Stimulated activated CD4-positive, alpha-beta T cell treated with anti-CD3 and anti-CD28 coated beads, Interleukin-2, amount 100 ng/mL, for 48 hours (primary cell): Measurements from ENCODE around the gene GNA12.
"Not testable (repeated sequence)": the region's sequence is repeated elsewhere in the genome, so short reads cannot be mapped to it uniquely, and the experiment has no call there.

ENCODE experiments used
- DNase-seq, 2 donors: peaks; one replicate each; pipeline ENCODE4 v3.0.0-alpha.2; 2020

Gene GNA12

GRCh38 chr7:2738766-2739549 lies 105.2 kb downstream of the GNA12 start:
- DNase-seq = no peak

DNA sequence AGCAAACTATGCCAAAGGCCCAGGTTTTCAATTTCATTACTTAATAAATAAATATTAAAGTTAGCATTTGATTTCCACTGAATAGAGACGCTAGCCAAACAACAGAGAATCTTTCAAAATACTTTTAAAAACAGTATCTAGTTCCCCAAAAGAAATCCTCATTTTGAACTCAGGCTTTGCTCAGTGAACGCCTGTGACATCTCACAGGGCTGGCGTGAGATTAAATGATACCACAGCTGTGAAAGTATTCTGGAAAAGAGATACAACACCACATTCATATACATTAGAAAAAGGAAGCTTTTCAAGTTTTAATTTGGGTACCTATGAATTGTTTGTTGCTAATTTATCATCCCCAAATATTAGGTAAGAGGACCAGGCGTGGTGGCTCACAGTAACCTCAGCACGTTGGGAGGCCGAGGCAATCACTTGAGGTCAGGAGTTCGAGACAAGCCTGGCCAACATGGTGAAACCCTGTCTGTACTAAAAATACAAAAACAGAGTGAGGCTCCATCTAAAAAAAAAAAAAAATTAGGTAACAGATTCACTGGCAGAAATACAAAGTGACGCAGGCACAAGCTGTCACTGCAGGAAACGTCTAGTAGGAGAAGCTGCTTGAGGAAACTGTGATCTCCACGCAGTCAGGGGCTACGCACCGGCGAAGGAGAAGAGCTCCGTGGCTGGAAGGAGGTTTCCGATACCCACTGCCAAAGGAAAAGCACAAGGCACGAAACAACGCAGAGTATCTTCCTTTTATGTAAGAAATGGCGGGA lies 106.2 kb downstream of the GNA12 start:
- no peak for DNase-seq

DNA sequence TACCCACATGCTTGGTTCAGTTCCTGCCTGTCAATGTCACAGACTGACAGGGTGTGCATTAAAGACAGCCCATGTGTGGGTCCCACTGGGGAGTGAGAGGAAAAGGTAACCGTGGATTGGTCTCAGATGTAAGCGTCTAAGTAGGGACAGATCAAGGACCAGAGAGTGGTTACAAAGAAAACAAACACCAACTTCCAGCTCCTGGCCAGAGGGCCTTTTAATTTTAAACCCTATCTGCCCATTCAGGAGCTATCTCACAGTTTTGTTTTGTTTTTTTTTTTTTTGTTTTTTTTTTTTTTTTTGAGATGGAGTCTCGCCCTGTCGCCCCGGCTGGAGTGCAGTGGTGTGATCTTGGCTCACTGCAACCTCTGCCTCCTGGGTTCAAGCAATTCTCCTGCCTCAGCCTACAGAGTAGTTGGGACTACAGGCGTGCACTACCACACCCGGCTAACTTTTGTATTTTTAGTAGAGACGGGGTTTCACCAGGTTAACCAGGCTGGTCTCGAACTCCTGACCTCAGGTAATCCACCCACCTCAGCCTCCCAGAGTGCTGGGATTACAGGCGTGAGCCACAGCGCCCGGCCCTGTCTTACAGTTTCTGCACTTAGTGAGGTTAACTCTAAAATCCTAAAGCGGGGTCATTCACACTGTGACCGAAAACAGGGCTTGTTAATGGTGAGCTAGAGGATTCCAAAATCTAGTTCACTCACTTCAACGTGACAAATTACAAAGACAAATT lies 106.9 kb downstream of the GNA12 start:
- DNase-seq = not testable (repeated sequence)

DNA sequence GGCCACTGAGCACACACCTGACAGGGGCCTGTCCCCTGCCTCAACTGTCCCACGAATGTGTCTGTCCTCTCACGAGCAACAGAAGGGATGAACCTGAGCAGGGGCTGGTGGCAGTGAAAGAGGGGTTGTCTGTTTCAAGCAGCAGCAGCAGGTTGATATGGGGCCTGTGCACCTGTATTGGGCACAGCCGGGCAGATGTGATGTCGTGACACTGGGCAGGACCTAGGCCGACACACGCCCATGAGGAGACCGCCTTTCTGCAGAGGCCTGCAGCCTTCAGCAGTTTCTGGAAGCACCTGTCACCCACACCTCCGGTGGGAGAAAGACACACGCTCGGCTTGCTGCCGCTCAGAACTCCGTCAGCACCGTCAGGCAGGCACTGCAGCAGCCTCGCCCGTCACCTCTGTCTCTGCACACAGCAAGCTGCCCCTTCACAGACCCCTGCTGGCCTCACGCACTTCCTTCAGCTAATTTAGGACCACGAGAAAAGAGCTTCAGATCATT lies 107.6 kb downstream of the GNA12 start:
- no peak for DNase-seq

GRCh38 chr7:2735744-2736143 lies 108.4 kb downstream of the GNA12 start:
- DNase-seq = no peak

DNA sequence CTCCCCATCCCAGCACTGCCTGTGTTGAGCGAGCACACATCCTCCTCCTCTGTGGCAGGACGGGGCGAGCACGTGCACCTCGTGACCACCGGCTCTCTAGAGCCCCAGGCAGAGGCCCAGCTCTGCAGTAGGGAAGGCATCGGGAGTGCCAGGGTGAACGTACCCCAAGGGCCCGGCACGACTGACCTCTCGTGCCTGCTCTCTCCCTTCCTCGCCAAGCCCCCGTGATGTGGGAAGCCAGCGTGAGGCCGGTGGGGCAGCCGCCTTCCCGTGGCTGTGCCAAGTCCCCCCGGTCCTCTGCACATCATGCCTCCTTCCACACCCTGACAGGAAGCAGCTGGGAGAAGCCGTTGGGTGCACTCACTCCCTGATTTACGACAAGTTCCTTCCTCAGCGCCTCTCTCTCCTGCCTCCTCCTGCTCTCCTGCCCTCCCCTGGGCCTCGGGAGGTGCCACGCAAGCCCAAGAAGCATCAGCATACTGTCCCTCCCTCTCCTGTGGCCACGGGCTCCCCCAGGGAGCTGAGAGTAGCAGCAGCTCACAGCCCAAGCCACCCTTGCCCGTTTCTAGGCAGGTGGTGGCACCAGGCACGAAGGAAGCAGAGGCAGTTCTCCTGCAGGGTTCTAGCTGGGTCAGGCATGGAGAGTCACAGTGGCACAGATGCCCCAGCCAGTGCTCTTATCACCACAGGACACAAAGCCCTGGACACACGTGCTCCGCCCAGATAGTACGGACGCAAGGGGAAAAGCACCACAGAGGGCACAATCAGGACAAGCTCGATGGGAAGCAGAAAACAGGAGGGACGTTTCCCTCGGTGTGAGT lies 109.1 kb downstream of the GNA12 start:
- DNase-seq = no peak

DNA sequence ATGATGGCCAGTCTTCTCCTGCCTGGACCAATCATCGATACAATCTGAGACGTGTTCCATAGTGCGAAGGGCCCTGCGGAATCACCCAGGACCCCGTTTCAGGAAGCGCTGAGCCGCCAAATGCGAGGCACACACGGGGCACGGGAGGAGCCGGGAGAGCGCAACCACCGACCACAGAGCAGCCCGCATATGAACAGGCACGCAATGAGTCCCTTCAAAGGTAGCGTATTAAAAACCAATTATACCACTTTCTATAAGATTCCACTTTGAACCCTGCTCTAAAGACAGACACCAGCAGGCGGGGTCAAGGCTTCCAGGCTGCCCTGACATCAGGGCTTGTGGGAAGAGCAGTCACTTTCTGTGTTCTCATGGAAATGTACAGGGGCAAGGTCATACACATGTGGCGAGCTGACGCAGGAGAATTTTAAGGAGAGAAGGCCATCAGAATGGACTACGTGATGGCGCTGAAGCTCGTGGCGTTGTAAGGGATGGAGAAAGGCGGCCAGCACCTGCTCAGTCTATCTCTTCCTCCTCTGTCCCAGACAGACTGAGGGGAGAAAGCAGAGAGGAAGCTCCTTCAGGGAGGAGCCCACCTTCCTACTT lies 109.9 kb downstream of the GNA12 start:
- no peak for DNase-seq

DNA sequence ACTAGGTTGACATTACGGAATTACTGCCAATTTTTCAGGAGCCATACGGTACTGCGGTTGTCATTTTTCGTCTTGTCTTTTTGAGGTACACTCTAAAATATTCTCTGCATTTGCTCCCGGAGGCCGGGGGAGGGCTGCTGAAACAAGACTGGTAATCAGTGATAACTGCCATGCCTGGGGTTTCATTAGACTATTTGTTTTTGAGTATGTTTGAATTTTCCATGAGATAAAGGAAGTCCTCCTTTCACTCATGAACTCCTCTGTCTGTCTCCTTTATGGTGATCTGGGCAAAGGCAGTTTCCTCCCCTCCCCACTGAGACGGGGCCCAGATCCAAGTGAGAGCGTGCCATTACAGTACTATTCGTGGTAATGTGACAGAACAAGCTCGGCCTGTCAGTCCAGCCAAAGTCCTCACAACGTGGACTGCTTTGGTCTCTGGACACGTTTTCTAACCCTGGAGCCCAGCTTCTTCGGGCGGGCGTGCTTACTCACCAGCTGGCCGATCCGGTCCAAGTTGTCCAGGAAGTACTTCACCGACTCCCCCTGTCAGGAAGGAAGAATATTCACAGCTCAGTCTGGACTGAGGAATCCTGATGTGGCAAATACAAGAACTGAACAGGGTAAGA lies 111.0 kb downstream of the GNA12 start:
- no peak for DNase-seq

- no peak for DNase-seq
Observed at GRCh38 chr7:2732388-2732787, 111.7 kb downstream of the GNA12 start.

GRCh38 chr7:2730846-2731770 lies 113.0 kb downstream of the GNA12 start:
- no peak for DNase-seq

- DNase-seq = no peak
Observed at GRCh38 chr7:2729893-2730716, 114.0 kb downstream of the GNA12 start.

- DNase-seq = no peak
Observed at GRCh38 chr7:2729031-2729892, 114.8 kb downstream of the GNA12 start.

DNA sequence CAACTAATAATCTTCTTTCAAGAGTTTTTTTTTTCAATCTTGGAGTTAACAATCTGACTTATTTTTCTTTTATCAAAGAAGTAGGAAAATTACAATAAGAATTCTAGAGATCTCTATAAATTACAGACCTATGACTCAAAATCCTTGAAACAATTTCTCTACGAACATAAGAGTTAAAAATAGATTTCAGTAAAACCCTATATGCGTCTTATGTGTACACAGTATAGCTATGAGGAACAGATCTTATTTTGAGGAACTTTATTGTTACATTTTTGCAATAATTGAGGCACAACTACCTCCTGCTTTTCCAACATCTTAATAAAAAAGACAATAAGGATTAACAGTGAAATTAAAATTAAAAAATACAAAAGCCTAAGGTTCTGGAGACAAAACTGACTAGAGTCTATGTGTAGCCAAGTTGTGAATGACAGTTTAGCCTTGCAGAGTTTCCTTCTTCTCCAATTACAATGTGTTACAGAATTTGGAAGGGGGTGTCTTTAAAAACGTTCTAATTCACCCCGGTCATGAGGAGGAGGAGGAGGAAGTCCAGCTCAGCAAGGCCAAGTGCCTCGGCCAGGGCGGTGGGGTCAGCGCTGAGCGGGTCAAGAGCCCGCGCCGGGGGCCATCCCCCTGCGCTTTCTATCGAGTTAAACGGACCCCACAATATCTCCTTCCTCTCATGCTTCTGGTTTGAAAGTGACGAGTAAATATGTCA lies 115.6 kb downstream of the GNA12 start:
- no peak for DNase-seq

DNA sequence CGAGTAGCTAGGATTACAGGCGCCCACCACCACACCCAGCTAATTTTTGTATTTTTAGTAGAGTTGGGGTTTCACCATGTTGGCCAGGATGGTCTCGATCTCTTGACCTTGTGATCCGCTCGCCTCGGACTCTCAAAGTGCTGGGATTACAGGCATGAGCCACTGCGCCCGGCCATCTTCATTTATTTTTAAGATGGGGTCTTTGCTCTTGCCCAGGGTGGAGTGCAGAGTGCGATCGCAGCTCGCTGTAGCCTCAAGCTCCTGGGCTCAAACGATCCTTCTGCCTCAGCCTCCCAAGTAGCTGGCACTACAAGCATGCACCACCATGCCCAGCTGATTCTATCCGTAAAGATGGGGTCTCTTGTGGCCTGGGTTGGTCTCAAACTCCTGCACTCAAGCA lies 116.9 kb downstream of the GNA12 start:
- DNase-seq = not testable (repeated sequence)

- DNase-seq = no peak
Observed at GRCh38 chr7:2726316-2727018, 117.6 kb downstream of the GNA12 start.

DNA sequence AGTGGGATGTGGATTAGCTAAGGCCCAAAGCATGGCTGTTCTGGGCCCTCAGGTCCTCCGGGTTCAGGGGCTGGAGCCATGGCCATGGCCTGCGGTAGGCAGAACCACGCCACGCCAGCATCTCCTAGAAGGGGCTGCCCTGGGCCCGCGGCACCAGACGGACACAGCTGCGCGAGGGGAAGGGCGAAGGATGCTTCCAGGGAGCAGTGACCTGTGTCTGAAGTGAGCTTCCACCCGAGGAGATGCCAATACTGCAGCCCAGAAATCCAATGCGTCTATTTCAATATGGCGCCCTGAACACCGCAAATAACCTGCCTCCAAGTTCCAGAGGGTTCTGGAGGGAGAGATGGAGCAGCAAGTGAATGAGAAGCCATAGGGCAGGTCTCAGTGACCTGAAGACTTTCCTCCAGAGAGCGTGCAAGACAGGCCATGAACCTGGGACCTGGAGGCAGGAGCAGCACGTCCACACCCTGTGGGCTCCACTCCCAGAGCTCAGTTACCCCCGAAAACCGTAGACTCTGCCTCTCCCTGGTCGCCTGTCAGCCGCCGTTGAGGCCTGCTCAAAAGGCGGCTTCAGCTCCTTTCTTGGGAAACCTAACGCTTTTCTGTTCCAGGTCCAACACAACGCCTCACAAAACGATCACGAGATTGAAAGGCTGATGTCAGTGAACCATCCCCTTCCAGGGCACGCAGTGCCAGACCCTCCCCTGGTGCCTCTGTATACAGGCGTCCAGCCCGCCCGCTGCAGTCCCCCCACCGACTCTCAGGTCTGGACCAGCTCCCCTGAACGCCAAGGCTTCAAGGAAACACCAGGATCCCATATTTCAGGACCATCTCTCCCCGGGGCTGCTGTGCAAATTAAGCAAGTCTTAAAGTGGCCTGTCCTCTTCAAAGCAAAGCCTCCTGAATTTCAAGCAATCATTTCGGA lies 118.7 kb downstream of the GNA12 start:
- DNase-seq = no peak
